Spleen (tissue), 7 donors: ENCODE data around the gene PAK6.

ENCODE experiments used
- POLR2A ChIP-seq, 3 donors: fragments of 450-650 bp; IDR thresholded peaks; one replicate each; pipeline ENCODE4 v1.5.1; 2017; ENCODE audit warnings: antibody characterized with exemption in 3 of 3, mild to moderate bottlenecking in 1 of 3
- TF ChIP-seq, protein P1 (sequence below), 11 experiments: fragments of 200-600 bp in 7 of 11; fragments of 450-650 bp in 4 of 11; sonication (generic) in 4 of 11; IDR thresholded peaks in 8 of 11; conservative IDR thresholded peaks in 3 of 11; 1 replicate in 7 of 11; 2 replicates in 4 of 11; pipeline versions ENCODE4 v1.4.0 to v1.8.0; 2016 to 2021; ENCODE audit warnings: antibody characterized with exemption in 11 of 11, inconsistent platforms in 4 of 11, mild to moderate bottlenecking in 1 of 11
- donor health status: DM: no; HTN: no; CAD: no; lungs with moderate emphysema.
- donor health status: DM: no; HTN: no; CAD: no.
- donor health status: DM: no; HTN: no; CAD: no.

DNA sequence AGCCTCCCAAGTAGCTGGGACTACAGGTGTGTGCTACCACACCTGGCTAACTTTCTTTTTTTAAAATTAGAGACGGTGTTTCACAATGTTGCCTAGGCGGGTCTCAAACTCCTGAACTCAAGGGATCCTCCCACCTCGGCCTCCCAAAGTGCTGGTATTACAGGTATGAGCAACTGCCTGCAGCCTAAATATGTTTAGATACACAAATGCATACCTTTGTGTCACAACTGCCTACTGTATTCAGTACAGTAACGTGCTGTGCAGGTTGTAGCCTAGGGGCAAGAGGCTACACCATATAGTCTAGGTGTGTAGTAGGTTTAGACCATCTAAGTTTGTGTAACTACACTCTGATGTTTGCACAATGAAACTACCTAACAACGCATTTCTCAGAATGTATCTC lies 9.5 kb upstream of the PAK6 start:
- TF ChIP-seq, protein P1, sequence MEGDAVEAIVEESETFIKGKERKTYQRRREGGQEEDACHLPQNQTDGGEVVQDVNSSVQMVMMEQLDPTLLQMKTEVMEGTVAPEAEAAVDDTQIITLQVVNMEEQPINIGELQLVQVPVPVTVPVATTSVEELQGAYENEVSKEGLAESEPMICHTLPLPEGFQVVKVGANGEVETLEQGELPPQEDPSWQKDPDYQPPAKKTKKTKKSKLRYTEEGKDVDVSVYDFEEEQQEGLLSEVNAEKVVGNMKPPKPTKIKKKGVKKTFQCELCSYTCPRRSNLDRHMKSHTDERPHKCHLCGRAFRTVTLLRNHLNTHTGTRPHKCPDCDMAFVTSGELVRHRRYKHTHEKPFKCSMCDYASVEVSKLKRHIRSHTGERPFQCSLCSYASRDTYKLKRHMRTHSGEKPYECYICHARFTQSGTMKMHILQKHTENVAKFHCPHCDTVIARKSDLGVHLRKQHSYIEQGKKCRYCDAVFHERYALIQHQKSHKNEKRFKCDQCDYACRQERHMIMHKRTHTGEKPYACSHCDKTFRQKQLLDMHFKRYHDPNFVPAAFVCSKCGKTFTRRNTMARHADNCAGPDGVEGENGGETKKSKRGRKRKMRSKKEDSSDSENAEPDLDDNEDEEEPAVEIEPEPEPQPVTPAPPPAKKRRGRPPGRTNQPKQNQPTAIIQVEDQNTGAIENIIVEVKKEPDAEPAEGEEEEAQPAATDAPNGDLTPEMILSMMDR (IDR thresholded peaks at IDR 0.05 in 8 of 11, conservative IDR thresholded peaks at IDR 0.05 in 3 of 11): no peak
- no peak for TF ChIP-seq POLR2A (IDR thresholded peaks at IDR 0.05)
